CD14-positive monocyte (primary cell): ENCODE data around the gene SERPINE1. TPM values are rescaled to one million over a fixed set of nuclear protein-coding genes. Genes with fewer than 3 reads are reported as not detected.

Source experiments
- DNase-seq, 3 donors: peaks; one replicate each; pipeline ENCODE4 v3.0.0-alpha.2; 2011 to 2022
- H2AFZ ChIP-seq: 2 replicates; pipeline ENCODE4 v1.6.0; 2012; ENCODE audit warnings: mild to moderate bottlenecking, low read depth, low read length, inconsistent platforms; ENCODE audit not compliant: insufficient read depth, poor library complexity, severe bottlenecking
- H3K27ac ChIP-seq, 2 donors: 1 replicate in 1 of 2; 2 replicates in 1 of 2; pipeline ENCODE4 v1.5.1; 2012 to 2013; ENCODE audit warnings: low read length in 2 of 2, control low read depth in 1 of 2, inconsistent platforms in 1 of 2, low read depth in 1 of 2, mild to moderate bottlenecking in 1 of 2
- H3K27me3 ChIP-seq, 2 donors: one replicate each; pipeline versions ENCODE4 v1.6.0 to v1.6.1; 2011 to 2013; ENCODE audit warnings: low read length in 2 of 2; ENCODE audit not compliant: control insufficient read depth in 2 of 2, insufficient read depth in 2 of 2
- H3K36me3 ChIP-seq, 2 donors: replicated peaks in 1 of 2; 1 replicate in 1 of 2; 2 replicates in 1 of 2; pipeline versions ENCODE4 v1.5.1 to v1.6.1; 2012 to 2013; ENCODE audit warnings: low read length in 2 of 2, control low read depth in 1 of 2, inconsistent platforms in 1 of 2, mild to moderate bottlenecking in 1 of 2; ENCODE audit not compliant: insufficient read depth in 2 of 2, control insufficient read depth in 1 of 2
- H3K4me1 ChIP-seq, 2 donors: 1 replicate in 1 of 2; 2 replicates in 1 of 2; pipeline versions ENCODE4 v1.5.1 to v1.6.1; 2012 to 2013; ENCODE audit warnings: low read length in 2 of 2, control low read depth in 1 of 2, inconsistent platforms in 1 of 2, mild to moderate bottlenecking in 1 of 2, moderate library complexity in 1 of 2; ENCODE audit not compliant: insufficient read depth in 2 of 2, control insufficient read depth in 1 of 2
- H3K4me2 ChIP-seq: replicated peaks from 2 replicates; pipeline ENCODE3; 2012; ENCODE audit warnings: low read length, moderate library complexity, mild to moderate bottlenecking; ENCODE audit not compliant: poor library complexity, severe bottlenecking; ENCODE audit errors: extremely low read depth
- H3K4me3 ChIP-seq, 3 experiments: fragments of 200-600 bp in 1 of 3; sonication (generic) in 1 of 3; replicated peaks in 1 of 3; 1 replicate in 2 of 3; 2 replicates in 1 of 3; pipeline ENCODE4 v1.5.1; 2011 to 2013; ENCODE audit warnings: low read length in 3 of 3, mild to moderate bottlenecking in 3 of 3, control low read depth in 2 of 3, low read depth in 2 of 3, inconsistent platforms in 1 of 3, moderate library complexity in 1 of 3
- H3K79me2 ChIP-seq: 2 replicates; pipeline ENCODE4 v1.6.0; 2012; ENCODE audit warnings: mild to moderate bottlenecking, control low read depth, inconsistent platforms, low read length, moderate library complexity; ENCODE audit not compliant: insufficient read depth
- H3K9ac ChIP-seq: 2 replicates; pipeline ENCODE4 v1.6.0; 2017; ENCODE audit warnings: low read length, mild to moderate bottlenecking; ENCODE audit not compliant: insufficient read depth, poor library complexity, severe bottlenecking
- H3K9me3 ChIP-seq, 2 donors: replicated peaks in 1 of 2; 1 replicate in 1 of 2; 2 replicates in 1 of 2; pipeline versions ENCODE4 v1.5.1 to v1.6.1; 2012 to 2013; ENCODE audit warnings: low read length in 2 of 2, control low read depth in 1 of 2; ENCODE audit not compliant: control insufficient read depth in 1 of 2, insufficient read depth in 1 of 2
- H4K20me1 ChIP-seq: 2 replicates; pipeline ENCODE4 v1.6.0; 2012; ENCODE audit warnings: mild to moderate bottlenecking, low read length, control low read depth, moderate library complexity; ENCODE audit not compliant: insufficient read depth
- H3K27ac Mint-ChIP-seq, 7 donors: one replicate each; pipeline ENCODE4 v1.8.0; 2020; ENCODE audit warnings: mild to moderate bottlenecking in 7 of 7, mixed read lengths in 7 of 7, moderate library complexity in 6 of 7, inconsistent platforms in 2 of 7
- H3K27me3 Mint-ChIP-seq, 3 donors: one replicate each; pipeline ENCODE4 v1.8.0; 2021 to 2022; ENCODE audit warnings: low read depth in 3 of 3, mild to moderate bottlenecking in 3 of 3, mixed read lengths in 3 of 3, moderate library complexity in 3 of 3, inconsistent platforms in 1 of 3
- H3K36me3 Mint-ChIP-seq, 2 donors: one replicate each; pipeline ENCODE4 v1.8.0; 2020; ENCODE audit warnings: mixed read lengths in 2 of 2, inconsistent platforms in 1 of 2, mild to moderate bottlenecking in 1 of 2
- H3K4me1 Mint-ChIP-seq: one replicate; pipeline ENCODE4 v1.8.0; 2020; ENCODE audit warnings: mild to moderate bottlenecking, mixed read lengths
- H3K4me3 Mint-ChIP-seq, 2 donors: one replicate each; pipeline ENCODE4 v1.8.0; 2020; ENCODE audit warnings: mild to moderate bottlenecking in 2 of 2, mixed read lengths in 2 of 2, moderate library complexity in 1 of 2
- H3K9me3 Mint-ChIP-seq, 7 donors: one replicate each; pipeline ENCODE4 v1.8.0; 2020 to 2022; ENCODE audit warnings: mixed read lengths in 7 of 7, mild to moderate bottlenecking in 6 of 7, moderate library complexity in 6 of 7, inconsistent platforms in 2 of 7
- WGBS: methylation state at CpG from one replicate; pipeline ENCODE4 v1.1.5; 2013; ENCODE audit warnings: missing lambda C conversion rate; ENCODE audit not compliant: insufficient coverage; 5-methylcytosine and 5-hydroxymethylcytosine counted together
- intact Hi-C, 2 donors: fragments of 100-400 bp; cut with micrococcal nuclease; formaldehyde crosslinking; loops; one replicate each; pipeline versions ENCODE4 v1.15.0 to v1.15.1; 2023
- polyA plus RNA-seq, 3 donors: library from polyadenylated mRNA; depleted of rRNA in 1 of 3; unstranded in 2 of 3; stranded (reverse) in 1 of 3; fragments of 300-500 nt in 2 of 3; fragments of >200 nt in 1 of 3; fragmentation: Illumina TruSeq in 2 of 3; gene quantifications; 1 replicate in 2 of 3; 2 replicates in 1 of 3; pipeline ENCODE4 v1.2.3, GENCODE V29; 2012 to 2021
- TF ChIP-seq, protein P1 (sequence below): fragments of 200-600 bp; IDR thresholded peaks from one replicate; pipeline ENCODE4 v1.8.0; 2022; ENCODE audit warnings: antibody characterized with exemption, mild to moderate bottlenecking

SERPINE1 gene
- polyA plus RNA-seq, 3 donors: 0.07 to 0.21 (median 0.16) TPM

DNA sequence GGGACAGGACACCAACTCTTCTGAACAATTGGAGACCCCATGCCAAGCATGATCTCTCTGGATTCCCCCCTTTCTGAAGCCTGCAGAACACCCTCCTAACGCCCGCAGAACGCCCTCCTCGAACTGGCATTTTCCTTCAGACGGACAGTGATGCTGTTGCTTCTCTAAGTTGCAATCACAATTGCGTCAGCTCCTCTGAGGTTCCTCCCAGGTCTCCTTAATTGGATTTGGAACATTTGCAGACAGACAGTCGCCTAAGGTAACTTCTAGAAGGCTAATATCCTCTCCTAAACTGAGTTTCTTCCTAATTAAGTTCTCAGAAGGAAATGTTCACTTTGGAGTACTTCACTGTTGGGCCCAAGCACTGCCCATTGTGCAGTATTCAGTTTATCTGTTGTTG, 20.5 kb upstream of the SERPINE1 start:
- Histone ChIP-seq H3K4me2 (no peak overlapping the region), H3K36me3 (no peaks in the 10 kb centered on the region), H3K9me3 (no peaks in the 10 kb centered on the region), H3K9ac (no peak overlapping the region), H3K4me3 (no peak overlapping the region), H3K27me3 (peaks cover 2 to 7% of the 10 kb centered on the region in 2 donors), H4K20me1 (no peaks in the 10 kb centered on the region), H3K4me1 (peaks cover 15 to 23% of the 10 kb centered on the region in 2 donors), H2AFZ (no peak overlapping the region), H3K27ac (no peak overlapping the region), H3K79me2 (no peaks in the 10 kb centered on the region)
- no peak overlapping the region for H3K27ac Mint-ChIP-seq
- intact Hi-C loops: no loop called here
- H3K4me3 Mint-ChIP-seq: no peak overlapping the region
- peaks cover 17% of the 10 kb centered on the region for H3K4me1 Mint-ChIP-seq
- TF ChIP-seq, protein P1, sequence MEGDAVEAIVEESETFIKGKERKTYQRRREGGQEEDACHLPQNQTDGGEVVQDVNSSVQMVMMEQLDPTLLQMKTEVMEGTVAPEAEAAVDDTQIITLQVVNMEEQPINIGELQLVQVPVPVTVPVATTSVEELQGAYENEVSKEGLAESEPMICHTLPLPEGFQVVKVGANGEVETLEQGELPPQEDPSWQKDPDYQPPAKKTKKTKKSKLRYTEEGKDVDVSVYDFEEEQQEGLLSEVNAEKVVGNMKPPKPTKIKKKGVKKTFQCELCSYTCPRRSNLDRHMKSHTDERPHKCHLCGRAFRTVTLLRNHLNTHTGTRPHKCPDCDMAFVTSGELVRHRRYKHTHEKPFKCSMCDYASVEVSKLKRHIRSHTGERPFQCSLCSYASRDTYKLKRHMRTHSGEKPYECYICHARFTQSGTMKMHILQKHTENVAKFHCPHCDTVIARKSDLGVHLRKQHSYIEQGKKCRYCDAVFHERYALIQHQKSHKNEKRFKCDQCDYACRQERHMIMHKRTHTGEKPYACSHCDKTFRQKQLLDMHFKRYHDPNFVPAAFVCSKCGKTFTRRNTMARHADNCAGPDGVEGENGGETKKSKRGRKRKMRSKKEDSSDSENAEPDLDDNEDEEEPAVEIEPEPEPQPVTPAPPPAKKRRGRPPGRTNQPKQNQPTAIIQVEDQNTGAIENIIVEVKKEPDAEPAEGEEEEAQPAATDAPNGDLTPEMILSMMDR: no peak
- peak in 1 of 3 donors; percentile 37 for DNase-seq
- H3K36me3 Mint-ChIP-seq: no peaks in the 10 kb centered on the region
- H3K27me3 Mint-ChIP-seq: peaks cover 11 to 19% (median 15%) of the 10 kb centered on the region in 3 donors
- 68% methylated on average over 6 of the region's 7 CpGs for WGBS
- no peaks in the 10 kb centered on the region for H3K9me3 Mint-ChIP-seq

DNA sequence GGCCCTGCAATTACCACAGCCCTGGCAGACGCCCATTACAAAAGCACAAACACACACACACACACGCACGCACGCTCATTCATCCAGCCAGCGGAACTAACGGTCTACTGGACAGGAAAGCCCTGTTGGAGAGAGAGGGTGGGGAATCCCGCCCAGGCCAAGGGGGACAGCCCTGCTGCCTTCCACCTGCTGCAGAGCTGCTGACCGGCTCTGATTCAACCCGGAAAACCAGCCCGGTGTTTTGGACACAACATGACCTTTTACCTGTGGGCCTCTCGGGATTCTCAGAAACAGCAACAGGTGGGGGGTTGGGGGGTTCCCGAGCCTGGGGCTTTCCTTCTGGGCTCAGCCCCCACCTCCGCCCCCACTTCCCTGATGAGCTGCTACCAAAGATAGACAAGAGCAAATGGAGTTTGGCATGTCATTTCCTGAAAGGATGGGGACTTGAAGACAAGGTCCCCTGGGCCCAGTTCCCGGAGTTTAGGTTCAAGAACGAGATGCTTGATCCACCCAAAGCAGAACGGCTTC, 18.5 kb upstream of the SERPINE1 start:
- intact Hi-C loops: no loop called here
- no peaks in the 10 kb centered on the region for H3K36me3 Mint-ChIP-seq
- DNase-seq: peak; percentile 82 to 96 (median 83)
- Histone ChIP-seq H2AFZ (no peak overlapping the region), H4K20me1 (no peaks in the 10 kb centered on the region), H3K4me3 (no peak overlapping the region), H3K36me3 (no peaks in the 10 kb centered on the region), H3K79me2 (no peaks in the 10 kb centered on the region), H3K4me1 (peaks cover 15 to 23% of the 10 kb centered on the region in 2 donors), H3K27ac (peak overlapping the region in 1 of 2 donors; percentile 41), H3K4me2 (peak overlapping the region; percentile 21), H3K9me3 (no peaks in the 10 kb centered on the region), H3K27me3 (no peaks in the 10 kb centered on the region), H3K9ac (no peak overlapping the region)
- TF ChIP-seq, protein P1: no peak
- WGBS: 48% methylated on average over 4 of the region's 16 CpGs
- H3K27me3 Mint-ChIP-seq: peaks cover 5 to 10% (median 9%) of the 10 kb centered on the region in 3 donors
- peak overlapping the region in 4 of 7 donors; percentile 45 to 83 (median 58) for H3K27ac Mint-ChIP-seq
- peaks cover 17% of the 10 kb centered on the region for H3K4me1 Mint-ChIP-seq
- peak overlapping the region in 1 of 2 donors; percentile 80 for H3K4me3 Mint-ChIP-seq
- no peaks in the 10 kb centered on the region for H3K9me3 Mint-ChIP-seq
